ENCODE data around the gene TMED8.
"Not testable (repeated sequence)": the region's sequence is repeated elsewhere in the genome, so short reads cannot be mapped to it uniquely, and the experiment has no call there.

The TMED8 gene, protein sequence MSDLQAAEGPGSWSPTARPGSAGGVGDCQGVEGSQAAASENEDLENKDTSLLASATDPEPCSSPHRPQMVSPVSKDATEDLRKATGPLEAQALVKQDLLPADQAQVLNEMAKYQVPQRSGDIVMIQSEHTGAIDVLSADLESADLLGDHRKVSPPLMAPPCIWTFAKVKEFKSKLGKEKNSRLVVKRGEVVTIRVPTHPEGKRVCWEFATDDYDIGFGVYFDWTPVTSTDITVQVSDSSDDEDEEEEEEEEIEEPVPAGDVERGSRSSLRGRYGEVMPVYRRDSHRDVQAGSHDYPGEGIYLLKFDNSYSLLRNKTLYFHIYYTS

DNA sequence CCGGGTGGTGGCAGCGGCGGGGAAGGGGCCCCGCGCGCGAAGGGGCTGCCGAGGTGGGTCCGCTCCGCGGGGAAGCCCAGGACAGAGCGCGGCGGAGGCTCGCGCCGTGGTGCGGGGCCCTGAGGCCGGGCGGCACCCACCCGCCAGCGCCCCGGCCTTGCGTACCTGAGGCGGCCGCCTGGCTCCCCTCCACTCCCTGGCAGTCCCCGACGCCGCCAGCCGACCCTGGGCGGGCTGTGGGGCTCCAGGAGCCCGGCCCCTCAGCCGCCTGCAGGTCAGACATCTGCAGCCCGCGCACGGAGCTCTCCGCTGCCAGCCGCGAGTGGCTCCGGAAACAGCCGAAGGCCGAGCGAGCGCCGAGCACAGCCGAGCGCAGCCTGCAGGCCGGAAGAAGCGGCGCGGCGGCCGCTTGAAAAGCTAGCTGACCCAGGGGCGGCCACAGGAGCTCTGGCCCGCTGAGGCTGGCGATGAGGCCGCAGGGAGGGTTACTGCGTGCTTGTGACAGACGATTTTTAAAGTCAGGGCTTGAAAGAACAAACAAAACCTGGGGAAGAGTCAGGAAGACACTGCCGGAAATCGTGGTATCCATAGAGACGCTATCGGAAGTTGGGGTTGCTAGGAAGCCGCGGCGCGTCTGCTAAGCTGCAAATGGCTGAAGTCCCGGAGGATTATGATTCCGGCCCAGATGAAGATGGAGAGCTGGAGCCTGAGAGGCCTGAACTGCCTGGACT is at the start of gene TMED8, which contains the start of gene SAMD15:
TSS of gene TMED8 (minus strand) at position 324 of the 731 bp plus-strand sequence. CDS start at position 283, 41 bp downstream.
TSS of gene SAMD15 (plus strand) at position 609 of the 731 bp plus-strand sequence. CDS start at position 649, 40 bp downstream.
- DNase-seq (ENCODE audit: low read depth in 3 of 3) = peak; percentile 59 to 82 (median 62)

DNA sequence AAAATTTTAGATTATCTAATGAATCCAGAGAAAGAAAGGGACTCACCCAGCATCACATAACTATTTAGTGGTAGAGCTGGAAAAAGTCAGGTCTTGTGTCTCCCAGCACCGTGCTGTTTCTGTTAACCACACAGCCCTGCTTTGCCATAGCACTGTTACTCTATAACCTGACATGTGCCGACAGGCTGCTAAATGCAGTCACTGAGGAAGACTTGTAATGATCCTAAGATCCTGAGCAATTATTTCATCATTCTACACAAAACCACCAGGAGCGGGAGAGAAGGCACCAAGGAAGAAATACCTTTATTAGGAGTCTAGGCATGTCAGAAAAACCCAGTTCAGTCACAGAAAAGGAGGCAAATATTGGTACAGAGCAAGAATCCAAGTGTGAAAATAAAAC is 49.5 kb upstream of the TMED8 start:
- DNase-seq (ENCODE audit: low read depth in 3 of 3) = no peak

DNA sequence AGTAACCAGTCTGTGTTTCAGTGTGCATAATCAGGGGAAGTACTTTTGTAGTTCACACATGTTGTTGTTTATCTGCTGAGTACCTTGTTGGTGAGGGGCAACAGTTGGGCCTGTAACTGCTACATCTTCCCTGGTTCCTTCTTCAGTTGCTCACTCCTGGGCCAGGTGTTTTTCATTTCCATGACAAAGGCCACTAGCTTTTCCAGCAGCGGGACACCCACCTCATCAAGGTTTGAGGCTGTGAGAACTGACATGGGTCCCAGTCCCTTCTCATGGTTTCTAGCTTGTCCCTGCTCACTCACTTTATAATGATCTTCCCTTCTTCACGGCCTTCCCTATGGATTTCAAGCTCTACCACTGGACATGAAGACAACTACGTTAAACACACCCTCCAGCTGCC is 48.0 kb upstream of the TMED8 start:
- DNase-seq (ENCODE audit: low read depth in 3 of 3) = no peak

DNA sequence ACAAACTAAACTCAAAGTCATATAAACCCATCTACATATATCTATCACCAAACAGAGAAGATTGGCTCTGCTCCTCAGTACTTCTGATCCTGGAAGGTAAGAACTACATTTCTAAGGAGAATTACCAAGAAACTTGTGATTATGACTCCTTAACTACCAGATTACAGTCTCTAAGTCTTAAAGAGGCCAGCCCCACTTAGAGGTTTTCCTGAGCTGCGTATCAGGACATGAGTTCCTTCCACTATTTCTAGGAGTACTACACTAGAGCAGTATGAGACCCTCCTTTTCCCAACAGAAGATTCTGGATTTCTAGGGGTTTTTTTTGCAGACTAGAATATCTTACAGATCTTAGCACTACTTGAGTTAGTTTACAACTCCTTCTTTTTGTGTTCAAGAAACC is 46.5 kb upstream of the TMED8 start, which contains the start of gene NOXRED1:
TSS of gene NOXRED1 (minus strand) at position 101 of the 400 bp plus-strand sequence. CDS start 634 bp downstream, outside the sequence.
- DNase-seq (ENCODE audit: low read depth in 3 of 3) = no peak

DNA sequence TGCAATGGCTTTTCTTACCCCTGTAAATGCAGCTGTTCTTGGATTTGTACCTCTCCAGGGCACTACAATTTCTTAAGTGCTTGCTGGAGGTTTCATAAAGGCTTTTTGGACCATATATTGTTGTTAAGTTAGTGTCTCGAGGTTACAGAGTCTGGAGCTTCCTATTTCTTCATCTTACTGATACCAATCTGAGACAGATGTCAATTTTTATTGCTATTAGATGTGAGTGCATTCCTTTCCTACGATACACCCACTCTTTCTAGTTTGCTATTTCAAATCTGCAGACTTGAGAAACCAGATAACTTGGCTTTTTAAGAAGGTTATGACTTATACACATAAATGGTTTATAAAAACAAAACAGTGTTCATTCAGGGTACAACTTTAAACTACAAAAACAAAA is 44.3 kb upstream of the TMED8 start:
- DNase-seq (ENCODE audit: low read depth in 3 of 3) = no peak

DNA sequence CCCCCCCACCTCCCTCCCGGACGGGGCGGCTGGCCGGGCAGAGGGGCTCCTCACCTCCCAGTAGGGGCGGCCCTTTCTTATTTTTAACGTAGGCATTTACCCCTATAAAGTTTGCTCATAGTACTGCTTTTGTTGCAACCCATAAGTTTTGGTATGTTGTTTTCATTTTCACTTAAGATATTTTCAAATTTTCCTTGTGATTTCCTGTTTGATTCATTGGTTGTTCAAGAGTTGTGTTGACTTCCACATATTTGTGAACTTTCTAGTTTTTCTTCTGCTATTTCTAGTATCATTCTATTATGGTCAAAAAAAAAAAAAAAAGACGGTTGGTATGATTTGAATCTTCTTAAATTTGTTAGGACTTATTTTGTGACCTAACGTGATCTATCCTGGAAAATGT is 39.9 kb upstream of the TMED8 start:
- DNase-seq (ENCODE audit: low read depth in 3 of 3) = no peak

DNA sequence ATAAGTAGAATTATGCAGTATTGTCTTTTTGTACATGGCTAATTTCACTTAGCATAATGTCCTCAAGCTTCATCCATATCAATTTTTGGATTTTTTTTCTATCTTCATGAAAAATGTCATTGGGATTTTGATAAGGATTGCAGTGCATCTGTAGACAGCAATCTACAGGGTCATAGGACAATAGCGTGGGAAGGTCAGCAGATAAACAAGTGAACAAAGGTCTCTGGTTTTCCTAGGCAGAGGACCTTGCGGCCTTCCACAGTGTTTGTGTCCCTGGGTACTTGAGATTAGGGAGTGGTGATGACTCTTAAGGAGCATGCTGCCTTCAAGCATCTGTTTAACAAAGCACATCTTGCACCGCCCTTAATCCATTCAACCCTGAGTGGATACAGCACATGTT is 39.2 kb upstream of the TMED8 start:
- DNase-seq (ENCODE audit: low read depth in 3 of 3) = not testable (repeated sequence)

DNA sequence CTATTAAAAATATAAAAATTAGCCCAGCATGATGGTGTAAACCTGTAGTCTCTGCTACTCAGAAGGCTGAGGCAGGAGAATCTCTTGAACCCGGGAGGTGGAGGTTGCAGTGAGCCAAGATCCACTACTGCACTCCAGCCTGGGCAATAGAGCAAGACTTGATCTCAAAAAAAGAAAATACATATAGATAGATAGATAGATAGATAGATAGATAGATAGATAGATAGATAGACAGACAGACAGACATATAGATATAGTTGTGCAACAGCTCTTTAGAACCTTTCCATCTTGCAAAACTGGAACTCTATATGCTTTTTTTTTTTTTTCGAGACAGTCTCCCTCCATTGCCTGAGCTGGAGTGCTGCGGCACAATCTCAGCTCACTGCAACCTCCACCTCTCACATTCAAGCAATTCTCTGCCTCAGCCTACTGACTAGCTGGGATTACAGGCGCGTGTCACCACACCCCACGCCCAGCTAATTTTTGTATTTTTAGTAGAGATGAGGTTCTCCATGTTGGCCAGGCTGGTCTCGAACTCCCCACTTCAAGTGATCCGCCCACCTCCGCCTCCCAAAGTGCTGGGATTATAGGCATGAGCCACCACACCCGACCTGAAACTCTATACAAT is 38.6 kb upstream of the TMED8 start:
- not testable (repeated sequence) for DNase-seq (ENCODE audit: low read depth in 3 of 3)

DNA sequence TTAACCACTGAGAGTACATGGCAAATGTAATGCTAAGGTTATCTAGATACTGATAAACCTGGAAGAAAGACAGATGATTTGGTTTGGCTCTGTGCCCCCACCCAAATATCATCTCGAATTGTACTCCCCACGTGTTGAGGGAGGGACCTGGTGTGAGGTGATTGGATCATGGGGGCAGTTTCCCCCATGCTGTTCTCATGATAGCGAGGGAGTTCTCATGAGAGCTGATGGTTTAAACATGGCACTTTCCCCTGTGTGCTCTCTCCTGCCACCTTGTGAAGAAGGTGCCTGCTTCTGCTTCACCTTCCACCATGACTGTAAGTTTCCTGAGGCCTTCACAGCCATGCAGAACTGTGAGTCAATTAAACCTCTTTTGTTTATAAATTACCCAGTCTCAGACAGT is 32.2 kb upstream of the TMED8 start:
- no peak for DNase-seq (ENCODE audit: low read depth in 3 of 3)

DNA sequence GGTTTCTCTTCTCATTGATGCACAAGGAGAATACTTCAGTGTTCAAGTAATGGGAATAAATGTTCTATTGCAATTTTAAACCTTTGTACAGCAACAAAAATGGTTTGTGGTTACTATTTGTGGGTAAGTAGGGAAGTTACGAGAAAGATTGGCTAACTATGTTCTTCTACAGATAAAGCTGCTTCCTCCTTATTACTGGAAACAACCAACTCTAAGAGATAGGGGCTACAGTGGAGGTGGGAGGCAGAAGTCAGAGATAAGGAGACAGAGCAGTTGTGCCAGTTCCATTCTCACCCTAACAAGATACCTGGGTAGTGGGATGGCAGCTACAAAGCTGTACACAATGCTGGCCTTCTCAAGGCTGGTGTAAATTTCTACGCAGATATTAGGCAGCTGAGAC is 30.3 kb upstream of the TMED8 start:
- no peak for DNase-seq (ENCODE audit: low read depth in 3 of 3)

DNA sequence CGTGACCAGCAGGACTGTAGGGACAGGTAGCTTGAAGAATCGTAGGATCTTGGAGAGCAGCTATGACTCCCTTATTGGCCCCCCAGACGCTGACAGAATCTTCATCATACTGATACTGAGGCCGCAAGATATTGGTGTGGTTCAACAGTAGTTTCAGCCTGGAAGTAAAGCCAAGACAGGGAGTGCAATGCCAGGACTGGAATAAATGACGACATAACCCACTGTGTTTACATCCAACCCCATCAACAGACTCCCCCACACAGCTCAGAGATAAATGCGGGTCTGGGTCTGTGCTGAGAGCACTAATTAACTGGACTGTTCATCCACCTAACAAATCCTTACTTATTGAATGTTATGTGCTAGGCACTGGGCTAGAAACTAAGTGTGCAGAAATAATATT is 29.8 kb upstream of the TMED8 start:
- no peak for DNase-seq (ENCODE audit: low read depth in 3 of 3)

DNA sequence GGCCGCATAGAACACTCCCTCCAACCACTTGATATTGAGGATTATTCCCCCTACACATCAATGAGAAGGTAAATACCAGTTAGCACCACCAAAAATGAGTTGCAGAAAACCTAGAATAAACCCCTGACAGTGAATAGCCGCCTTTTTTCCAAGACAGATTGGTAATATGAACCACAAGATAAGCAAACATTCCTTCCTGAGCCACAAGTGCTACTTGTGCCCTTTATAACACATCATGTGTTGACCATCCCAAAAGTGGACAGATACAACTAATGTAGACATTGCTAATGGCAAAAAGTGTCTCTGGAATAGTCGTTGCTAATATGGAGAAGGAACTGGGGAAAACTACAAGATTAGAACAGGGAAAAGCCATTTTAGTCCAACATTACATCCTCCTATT is 29.2 kb upstream of the TMED8 start:
- DNase-seq (ENCODE audit: low read depth in 3 of 3) = no peak

DNA sequence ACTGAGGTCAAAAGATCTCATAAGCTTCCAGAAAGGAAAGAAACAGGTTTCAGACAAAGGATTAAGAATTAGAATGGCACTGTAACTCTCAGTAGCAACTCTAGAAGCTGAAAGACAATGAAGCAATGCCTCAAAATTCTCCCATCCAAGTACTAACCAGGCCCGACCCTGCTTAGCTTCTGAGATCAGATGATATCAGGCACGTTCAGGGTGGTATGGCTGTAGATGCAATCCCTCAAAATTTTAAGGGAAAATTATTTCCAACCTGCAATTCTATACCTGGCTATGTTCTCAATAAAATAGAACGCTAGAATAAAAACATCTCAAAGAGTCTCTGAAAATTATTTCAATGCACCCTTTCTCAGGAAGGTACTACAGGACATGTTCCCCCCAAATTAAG is 26.9 kb upstream of the TMED8 start:
- DNase-seq (ENCODE audit: low read depth in 3 of 3) = no peak

DNA sequence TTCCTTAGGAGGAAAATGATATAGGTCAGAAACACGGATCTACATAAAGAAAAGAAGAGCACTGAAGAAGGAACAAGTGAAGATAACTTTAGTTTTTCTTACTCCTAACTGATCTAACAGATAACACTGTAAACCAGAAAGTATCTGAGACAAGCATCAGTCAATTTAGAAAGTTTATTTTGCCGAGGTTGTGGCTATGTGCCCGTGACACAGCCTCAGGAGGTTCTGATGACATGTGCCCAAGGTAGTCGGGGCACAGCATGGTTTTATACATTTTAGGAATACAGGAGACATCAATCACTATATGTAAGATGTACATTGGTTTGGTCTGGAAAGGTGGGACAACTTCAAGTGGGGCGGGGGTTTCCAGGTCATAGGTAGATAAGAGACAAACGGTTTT is 23.3 kb upstream of the TMED8 start:
- no peak for DNase-seq (ENCODE audit: low read depth in 3 of 3)

DNA sequence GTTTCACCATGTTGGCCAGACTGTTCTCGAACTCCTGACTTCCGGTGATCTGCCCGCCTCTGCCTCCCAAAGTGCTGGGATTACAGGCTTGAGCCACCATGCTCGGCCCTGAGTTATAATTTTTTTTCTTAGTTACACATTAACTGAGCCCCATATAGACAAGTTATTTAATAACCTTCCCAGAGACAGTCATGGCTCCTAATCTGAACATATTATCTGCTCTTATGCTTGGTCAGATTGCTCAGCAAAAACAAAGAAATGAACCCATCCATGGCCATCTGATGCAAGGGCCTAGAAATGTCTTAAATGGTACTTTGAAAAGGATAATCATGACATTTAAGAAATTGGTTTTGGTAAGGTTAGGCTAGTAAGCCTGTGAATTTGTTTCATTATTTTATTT is 13.3 kb upstream of the TMED8 start:
- no peak for DNase-seq (ENCODE audit: low read depth in 3 of 3)

DNA sequence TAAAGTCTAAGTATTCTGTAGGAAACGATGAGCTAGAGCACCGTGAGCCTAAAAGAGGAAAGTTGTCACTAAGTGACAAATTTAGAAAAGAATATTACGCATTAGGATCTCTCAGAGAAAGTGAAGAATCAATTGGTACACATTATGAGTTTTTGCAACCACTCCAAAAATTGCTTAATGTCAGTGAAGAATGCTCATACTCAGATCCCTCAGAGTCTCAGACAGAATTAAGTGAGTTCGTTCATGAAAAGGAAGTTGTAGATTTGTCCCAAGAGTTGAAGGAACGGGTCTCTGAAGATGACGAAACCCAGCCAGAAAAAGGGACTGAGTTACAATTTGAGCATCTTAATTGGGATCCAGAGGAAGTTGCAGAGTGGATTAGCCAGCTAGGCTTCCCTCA is 1.8 kb upstream of the TMED8 start:
- DNase-seq (ENCODE audit: low read depth in 3 of 3) = no peak

DNA sequence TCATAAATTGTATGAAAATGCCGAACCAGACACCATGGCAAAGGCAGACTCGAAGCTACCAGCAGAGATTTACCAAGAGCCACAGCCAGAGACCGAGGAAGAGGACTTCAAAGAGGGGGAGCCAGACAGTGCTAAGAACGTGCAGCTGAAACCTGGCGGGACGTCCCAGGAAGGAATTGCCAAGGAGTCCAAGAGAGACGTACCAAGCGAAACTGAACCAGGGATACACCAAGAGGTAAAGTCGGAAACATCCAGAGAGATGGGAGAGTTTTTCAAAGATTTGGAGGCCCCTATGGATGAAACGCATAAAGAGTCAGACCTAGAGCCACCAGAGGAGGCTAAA is 579 bp upstream of the TMED8 start:
- no peak for DNase-seq (ENCODE audit: low read depth in 3 of 3)

DNA sequence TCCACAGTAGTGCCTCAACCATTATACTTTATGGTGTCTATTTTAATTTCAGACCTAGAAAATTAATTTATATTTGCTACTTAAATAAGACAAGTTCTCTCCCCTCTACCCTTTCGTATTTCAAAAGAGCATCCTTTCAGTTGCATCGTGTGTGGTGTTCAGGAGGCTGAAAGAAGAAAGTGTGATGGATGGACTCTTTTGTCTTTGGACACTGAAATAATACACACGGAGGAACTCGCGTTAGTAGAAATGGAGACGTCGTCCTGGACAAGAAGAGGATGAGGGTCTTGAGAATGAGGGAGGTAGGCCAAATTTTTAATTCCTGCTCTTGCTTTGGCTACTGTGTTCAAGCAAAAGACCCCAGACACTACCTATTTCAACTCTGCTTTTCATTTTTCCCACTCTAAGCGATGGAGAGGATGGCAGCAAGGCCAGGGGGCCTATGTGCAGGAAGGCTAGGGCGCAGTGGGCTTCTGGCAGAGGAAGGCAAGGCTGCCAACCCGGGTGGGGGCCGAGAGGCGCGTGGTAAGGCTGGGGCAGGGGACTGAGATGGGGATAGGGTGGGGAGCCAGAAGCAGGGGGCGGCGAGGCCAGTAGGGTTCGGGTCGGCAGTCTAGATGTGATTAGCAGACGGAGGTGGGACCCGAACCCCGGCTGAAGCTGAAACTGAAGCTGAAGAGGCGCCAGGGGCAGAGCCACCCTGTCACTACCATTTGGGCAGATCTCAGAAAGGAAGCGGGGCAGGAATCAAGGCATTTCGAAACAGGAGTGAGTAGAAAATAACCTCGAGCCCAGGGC is 722 bp downstream of the TMED8 start:
- peak in 2 of 3 experiments; percentile 11 to 29 for DNase-seq (ENCODE audit: low read depth in 3 of 3)

DNA sequence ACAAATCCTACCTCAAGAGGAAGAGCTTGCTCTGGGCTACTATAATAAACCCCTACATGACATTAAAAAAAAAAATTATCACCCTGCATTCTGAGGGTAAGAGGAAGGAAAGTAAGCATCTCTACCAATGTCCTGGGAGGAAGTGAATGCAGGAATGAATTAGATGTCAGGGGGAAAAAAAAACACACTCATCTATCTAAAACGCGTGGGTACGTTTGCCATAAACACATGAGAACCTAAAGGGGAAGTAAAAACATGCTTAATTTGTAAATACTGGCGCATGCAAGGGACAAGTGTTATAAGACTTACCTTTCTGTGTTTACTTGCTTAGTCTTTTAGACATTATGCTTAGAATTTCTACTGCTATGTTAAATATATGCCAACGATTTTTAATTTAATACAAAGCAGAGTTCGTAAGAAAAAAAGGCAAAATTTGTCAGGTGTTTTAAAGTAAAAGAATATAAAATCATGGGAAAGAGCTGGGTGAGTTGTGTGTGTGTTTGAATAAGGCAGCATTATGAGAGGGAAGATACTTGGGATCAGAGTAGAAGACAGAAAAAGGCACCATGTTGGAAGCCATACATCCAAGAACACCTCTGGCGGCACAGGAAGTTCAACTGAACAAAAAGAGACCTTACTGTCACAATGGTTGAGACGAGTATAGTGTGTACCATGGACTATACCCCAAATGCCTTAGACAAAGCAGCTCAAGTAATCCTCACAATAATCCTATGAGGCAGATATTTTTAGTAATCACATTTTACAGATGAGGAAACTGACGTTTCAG is 1.5 kb downstream of the TMED8 start:
- no peak for DNase-seq (ENCODE audit: low read depth in 3 of 3)

DNA sequence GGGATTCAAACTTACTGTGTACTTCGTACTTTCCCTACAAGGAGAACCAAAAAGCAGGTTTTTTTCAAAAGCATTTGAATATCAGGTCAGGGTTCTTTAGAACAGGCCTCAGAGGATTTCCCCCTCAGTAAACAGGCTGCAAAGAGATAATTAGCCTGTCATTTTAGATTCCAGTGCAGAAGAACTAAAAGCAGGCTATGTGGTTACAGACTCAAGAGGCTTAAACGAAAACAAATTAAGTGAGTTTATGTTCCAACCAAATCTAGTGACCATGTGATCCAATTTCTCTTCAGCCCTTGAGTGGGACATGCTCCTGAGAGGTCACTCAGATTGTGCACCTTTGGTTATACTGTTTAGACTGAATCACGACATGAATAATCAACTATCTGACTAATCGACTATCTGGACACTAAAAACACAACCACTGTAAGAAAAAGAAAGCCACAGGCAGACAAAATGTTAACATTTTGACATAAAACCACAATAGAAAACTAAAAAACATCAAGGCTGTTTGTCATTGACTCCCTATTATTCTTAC is 4.5 kb downstream of the TMED8 start:
- no peak for DNase-seq (ENCODE audit: low read depth in 3 of 3)

DNA sequence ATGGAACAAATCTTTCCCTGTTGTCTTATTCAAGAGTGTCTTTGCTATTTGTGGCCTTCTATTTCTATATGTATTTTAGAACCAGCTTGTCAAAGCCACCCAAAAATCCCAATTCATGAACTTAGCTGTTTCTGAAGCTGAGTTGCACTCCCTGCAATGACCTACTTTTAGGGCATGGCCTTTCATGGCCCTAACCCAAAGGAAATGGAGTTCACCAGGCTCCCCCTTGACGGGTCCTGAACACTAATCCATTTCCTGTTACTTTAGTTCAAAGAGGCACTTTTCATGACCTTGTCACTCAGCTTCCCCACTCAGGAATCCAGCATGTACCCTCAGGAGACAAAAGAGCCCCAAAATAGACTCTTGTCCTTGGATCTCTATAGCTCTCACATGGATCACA is 7.6 kb downstream of the TMED8 start:
- no peak for DNase-seq (ENCODE audit: low read depth in 3 of 3)

All from stimulated activated CD4-positive, alpha-beta T cell treated with anti-CD3 and anti-CD28 coated beads, TNF-alpha, amount 100 ng/mL, for 24 hours (primary cell).